GM19025 (cell line): ENCODE results near the gene GOLGA8O.
"Not testable (repeated sequence)": the region's sequence is repeated elsewhere in the genome, so short reads cannot be mapped to it uniquely, and the experiment has no call there.

Source experiments
- ATAC-seq: cut with Tn5 transposase; IDR thresholded peaks from one replicate; pipeline ENCODE4 v1.9.1; 2021; ENCODE audit warnings: mild to moderate bottlenecking, low read depth, moderate library complexity; ENCODE audit not compliant: unreplicated experiment

GOLGA8O gene, protein sequence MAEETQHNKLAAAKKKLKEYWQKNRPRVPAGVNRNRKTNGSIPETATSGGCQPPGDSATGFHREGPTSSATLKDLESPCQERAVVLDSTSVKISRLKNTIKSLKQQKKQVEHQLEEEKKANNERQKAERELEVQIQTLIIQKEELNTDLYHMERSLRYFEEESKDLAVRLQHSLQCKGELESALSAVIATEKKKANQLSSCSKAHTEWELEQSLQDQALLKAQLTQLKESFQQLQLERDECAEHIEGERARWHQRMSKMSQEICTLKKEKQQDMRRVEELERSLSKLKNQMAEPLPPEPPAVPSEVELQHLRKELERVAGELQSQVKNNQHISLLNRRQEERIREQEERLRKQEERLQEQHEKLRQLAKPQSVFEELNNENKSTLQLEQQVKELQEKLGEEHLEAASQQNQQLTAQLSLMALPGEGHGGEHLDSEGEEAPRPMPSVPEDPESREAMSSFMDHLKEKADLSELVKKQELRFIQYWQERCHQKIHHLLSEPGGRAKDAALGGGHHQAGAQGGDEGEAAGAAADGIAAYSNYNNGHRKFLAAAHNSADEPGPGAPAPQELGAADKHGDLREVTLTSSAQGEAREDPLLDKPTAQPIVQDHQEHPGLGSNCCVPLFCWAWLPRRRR

DNA sequence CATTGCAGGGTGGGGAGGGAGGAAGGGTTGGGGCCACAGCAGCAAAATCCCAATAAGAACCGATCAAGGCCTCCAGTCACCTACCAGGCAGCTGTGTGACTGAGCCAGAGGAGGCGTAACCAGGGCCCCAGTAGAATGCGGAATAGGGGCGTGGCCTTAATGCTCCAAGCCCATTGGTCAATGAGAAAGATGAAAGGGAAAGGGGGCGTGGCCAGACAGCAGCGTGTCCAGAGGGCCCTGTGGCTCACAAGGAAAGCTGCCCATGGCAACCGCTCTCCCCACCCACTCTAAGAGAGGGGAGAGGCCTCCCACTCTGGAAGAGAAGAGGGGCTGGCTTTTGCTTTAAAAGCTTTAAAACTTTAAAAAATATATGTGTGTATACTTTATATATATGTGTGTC lies at the start of gene GOLGA8O:
TSS of gene GOLGA8O (minus strand) at position 101 of the 400 bp plus-strand sequence. CDS start at position 3, 98 bp downstream.
- not testable (repeated sequence) for ATAC-seq

DNA sequence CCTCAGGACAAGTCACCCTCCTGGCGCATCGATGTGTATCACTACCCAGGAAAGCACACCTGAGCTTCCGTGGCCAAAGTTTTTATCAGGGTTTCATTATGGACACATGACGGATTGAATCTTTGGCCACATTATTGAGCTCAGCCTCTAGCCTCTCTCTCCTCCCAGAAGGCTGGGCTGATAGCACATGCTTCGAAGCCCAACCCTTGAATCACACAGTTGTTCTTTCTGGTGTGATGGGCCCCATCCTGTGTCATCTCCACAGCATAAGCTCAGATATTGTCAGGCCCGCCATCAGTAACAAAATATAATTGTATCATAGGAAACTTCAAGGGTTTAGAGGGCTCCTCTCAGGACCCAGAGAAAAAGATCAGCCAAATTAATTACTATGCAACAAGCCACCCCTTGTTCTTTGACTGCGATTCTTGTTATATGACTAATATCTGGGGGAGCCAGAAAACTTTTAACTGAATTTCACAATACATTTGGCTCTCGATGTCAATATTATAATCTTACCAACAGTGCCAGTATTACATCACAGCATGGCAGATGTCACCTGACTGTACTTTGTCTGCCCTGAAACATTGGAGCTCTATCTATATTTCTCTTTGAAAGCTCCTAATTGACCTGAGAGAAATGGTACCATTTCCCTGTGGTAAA lies 48.8 kb upstream of the GOLGA8O start:
- not testable (repeated sequence) for ATAC-seq

DNA sequence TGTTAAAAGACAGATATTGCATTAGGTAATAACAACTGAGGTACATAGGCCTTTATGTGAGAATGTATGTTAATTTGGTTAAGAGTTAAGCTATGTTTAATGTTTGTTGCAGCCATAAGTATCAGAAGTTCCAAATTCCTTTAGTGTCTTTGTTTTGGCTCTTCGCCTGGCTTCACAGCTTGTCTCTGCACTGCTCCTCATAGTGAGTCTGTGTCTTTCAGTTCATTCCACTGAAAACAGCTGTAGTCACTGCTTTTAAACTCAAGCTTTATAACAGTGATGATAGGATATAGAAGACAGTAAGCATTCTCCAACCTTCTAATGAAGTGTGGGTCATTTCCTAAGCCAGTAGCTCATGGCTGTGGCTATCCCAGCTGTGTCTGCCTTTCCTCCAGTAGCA lies 47.5 kb upstream of the GOLGA8O start:
- ATAC-seq = not testable (repeated sequence)

DNA sequence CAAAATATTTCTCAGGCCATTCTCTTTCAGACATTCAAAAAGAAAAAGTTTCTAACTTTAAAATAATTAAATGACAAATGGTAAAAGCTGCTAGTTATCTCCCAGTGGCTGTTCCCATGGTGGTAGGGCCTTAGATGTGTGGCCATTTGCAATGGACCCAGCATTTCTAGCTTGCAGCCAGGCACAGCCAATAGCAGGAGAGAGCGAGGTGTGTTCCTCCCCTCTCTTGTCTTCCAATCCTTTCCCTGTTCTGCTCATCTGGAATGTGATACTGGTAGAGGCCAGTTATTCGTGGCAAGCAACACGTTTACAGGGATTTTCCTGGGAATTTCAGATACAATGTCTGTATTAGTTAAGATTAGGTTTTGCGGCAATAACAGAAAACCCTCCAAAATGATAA lies 37.3 kb upstream of the GOLGA8O start:
- not testable (repeated sequence) for ATAC-seq

DNA sequence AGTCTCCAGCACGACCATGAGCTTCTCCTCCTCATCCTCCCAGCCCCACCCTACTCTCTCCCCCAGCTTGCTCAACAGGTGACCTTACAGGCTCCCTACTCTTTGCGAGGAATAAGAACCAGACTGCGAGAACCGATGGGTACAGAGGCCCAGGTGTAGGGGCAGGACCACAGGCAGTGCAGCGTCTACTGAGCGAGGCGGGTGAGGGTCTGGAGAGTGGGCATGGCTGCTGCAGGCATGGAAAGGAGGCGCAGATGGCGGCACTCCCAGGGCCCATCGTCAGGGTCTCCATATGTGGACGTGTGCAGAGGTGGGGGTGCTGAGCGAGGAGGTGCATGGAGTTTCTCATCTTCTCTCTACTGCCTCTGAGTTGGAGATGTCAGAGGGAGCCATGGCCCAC lies 31.0 kb upstream of the GOLGA8O start:
- ATAC-seq = not testable (repeated sequence)

DNA sequence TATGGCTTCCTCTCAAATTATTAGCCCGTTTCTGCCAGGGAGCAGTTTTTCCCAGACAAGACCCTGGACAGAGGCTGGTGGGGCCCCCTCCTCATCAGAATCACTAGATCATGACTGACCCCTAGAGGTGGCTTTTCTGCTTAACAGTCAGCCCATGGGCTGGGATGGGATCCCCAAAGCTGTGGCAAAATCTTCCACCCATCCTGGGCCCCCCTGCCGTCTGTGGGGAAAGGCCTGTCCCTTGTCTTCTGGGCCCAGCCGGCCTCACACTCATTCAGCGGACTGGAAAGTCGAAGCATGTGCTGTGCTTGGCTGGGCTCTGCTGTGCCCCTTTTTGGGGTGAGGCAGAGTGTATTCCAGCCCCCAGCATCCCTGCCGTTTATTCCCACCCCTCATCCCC lies 27.9 kb upstream of the GOLGA8O start:
- not testable (repeated sequence) for ATAC-seq

DNA sequence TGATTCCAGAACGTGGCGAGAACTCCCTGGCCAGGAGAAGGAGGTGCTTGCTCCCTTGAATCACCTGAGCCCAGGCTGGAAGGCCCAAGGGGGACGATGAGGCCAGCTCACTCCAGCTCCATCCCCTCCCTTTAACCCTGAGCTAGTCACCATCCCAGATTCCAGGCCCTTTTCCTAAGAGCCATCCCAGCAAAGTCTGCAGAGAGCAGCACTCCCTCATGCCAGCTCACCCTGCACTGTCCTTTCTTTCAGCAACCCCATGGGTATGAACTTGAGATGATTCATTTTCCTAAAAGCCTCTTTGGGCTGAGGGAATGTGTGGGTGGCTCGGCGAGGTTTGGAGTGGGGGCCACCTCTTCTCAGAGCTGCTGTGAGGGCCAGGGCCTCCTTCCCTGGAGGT lies 26.2 kb upstream of the GOLGA8O start:
- not testable (repeated sequence) for ATAC-seq

DNA sequence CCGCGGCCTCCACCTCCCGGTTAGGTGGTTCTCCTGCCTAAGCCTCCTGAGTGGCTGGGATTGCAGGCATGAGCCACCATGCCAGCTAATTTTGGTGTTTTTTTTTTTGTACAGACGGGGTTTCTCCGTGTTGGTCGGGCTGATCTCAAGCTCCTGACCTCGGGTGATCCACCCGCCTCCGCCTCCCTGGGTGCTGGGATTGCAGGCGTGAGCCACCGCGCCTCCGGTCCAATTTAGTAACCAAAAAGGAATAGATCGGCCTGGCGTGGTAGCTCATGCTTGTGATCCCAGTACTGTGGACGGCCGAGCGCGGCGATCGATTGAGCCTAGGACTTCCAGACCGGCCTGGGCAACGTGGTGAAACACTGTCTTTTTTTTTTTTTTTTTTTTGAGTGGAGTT lies 12.6 kb upstream of the GOLGA8O start:
- not testable (repeated sequence) for ATAC-seq

DNA sequence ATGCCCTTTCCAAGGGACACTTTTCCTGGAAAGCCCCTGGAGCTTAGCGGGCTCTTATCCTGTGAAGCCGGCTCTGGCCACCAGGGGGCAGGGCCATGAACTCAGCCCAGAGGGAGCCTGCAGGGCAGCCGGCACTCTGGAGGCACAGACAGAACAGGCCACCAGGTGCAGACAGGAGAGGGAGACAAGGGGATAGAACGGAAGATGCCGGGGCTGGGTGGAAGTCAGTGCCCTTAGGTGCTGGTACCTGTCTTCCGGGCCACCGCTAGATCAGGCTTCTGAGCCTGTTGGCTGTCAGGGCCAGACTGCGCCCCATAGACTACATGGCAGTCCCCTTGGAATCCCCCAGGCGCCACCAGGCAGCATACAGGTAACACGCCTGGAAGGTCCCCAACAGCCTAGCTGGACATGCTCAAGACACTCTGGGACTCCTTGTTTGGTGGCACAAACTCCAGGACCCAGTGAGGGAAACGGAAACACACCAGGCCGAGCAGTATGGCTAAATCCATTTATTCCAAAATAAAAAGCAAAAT lies 14.9 kb downstream of the GOLGA8O start:
- not testable (repeated sequence) for ATAC-seq

DNA sequence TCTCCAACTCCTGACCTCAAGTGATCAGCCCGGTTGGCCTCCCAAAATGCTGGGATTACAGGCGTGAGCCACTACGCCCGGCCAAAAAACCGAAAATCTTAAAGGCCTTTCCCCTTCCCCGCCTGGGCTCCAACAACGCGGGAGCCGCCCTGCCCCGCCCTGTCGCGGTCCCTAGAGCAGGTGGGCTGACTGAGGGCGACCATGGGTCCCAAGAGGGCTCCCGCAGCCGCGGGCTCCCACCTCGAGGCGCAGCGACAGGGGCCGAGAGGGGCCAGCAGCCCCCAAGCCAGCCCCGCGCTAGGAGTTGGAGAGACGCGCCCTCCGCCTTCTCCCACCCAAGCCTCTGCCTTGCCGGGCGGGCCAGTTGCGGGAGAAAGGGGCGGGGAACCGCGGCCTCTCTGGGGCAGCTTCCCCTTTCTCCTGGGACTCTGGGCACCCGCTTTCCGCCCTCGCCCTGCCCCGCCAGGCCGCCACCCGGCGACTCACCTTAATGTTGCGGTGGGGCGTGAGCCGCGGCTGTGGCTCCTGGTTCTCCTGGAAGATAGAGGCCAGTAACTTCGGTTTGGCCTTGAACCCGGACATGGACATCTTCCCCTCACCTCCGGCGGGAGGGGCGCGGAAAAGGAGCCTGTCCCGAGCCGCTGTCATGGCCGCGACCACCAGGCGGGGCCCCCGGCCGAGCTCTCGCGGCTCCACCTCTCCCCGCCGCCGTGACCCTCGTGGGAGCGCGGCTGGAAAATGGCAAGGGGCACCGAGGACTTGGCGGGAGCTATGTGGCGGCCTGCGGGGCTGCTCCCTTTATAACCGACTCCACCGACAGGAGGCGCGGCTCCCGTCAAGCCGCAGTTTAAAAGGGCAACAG lies 21.1 kb downstream of the GOLGA8O start:
- ATAC-seq = not testable (repeated sequence)

DNA sequence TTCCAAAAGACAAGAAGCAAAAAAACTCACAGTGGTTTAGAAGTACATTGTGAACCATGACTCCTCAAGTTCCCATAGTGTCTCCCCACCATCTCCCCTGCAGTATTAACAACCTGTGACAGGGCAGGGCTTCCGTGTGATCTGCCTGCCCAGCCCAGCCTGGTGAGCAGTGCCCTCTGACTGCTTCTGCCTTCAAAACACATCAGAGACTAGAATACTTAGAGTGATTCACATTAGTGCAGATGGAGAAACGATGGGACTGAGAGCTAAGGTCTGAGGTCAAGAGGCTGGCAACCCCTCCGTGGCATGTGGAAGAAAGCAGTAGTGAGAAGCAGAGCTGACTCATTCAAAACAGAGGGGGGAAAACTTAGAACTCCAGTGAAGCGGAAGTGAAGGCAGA lies 27.8 kb downstream of the GOLGA8O start:
- not testable (repeated sequence) for ATAC-seq

DNA sequence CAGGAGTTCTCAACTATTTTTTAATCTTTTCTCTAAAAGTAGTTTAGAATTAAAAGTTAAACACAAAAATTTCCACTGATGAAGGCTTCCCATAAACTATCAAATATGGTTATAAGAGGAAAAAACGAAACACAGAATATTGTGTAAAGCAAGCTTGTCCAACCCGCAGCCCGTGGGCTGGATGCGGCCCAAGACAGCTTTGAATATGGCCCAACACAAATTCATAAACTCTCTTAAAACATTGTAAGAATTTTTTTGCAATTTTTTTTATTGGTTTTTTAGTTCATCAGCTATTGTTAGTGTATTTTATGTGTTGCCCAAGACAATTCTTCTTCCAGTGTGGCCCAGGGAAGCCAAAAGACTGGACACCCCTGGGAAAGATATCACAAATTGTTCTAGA lies 28.9 kb downstream of the GOLGA8O start:
- ATAC-seq = not testable (repeated sequence)

DNA sequence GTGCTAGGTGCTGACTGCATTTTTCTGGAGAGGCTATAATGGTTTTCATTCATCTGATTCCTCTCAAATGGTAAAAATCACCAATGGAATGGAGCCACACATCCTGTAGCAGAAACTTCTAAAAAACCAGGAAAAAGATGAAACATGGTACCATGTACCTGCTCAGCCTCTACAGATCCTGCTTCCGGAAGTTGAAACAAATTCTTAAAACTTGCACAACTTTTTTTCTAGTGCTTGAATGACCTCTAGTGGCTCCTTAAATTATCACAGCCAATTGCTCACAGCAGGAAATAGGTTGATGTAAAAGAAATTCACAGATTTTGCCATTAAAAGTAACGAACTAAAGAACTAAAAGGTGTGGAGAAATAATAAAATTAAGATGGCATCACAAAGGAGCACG lies 47.5 kb downstream of the GOLGA8O start:
- ATAC-seq = not testable (repeated sequence)

DNA sequence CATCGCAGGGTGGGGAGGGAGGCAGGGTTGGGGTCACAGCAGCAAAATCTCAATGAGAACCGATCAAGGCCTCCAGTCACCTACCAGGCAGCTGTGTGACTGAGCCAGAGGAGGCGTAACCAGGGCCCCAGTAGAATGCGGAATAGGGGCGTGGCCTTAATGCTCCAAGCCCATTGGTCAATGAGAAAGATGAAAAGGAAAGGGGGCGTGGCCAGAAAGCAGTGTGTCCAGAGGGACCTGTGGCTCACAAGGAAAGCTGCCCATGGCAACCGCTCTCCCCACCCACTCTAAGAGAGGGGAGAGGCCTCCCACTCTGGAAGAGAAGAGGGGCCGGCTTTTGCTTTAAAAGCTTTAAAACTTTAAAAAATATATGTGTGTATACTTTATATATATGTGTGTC lies 52.2 kb downstream of the GOLGA8O start, which contains the start of gene GOLGA8K:
TSS of gene GOLGA8K (minus strand) at position 101 of the 400 bp plus-strand sequence. CDS start at position 3, 98 bp downstream.
- not testable (repeated sequence) for ATAC-seq

DNA sequence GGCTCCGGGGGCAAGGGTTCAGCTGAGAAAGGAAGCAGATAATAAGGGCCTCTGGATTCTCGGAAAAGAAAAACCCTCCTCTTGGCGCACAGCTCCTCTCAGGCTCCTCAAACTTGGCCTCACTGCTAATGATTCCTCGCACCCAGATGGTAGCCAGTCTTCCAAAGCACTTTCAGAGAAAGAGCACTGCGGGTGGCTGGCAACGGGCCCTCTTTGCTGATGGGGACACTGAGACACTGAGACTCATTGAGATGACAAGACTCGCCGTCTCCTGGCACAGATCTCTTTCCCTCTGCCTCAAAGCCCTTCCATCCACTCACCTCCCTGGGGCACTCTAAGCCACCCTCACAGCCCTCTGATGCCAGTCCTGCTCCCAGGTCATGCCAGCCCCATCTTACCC lies 58.9 kb downstream of the GOLGA8O start:
- ATAC-seq = not testable (repeated sequence)
